Measurements from ENCODE around the gene GBA2.

DNA sequence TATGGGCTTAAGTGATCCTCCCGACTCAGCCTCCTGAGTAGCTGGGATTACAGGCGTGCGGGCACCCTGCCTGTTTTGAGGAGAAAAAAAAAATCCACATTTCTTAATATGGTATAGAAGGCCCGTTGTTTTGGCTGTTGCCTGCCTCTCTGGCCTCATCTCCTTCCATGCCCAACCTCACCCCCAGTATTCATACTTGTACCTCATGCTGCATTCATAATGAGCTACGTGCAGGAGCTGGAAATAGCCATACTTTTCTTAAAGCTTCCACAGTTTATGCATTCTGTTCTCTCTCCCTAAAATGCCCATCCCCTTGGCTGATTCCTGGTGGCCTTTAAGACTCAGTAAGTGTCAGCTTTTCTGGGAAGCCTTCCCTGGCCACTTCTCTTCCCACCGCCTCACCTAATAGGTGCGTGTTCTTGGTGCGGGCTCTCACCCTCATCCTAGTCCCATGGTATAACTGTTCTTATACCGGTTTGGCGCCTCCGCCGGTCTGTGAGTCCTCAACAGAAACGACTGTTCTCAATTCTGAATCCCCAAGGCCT, 57.2 kb downstream of the GBA2 start:
- TF ChIP-seq, protein P1, sequence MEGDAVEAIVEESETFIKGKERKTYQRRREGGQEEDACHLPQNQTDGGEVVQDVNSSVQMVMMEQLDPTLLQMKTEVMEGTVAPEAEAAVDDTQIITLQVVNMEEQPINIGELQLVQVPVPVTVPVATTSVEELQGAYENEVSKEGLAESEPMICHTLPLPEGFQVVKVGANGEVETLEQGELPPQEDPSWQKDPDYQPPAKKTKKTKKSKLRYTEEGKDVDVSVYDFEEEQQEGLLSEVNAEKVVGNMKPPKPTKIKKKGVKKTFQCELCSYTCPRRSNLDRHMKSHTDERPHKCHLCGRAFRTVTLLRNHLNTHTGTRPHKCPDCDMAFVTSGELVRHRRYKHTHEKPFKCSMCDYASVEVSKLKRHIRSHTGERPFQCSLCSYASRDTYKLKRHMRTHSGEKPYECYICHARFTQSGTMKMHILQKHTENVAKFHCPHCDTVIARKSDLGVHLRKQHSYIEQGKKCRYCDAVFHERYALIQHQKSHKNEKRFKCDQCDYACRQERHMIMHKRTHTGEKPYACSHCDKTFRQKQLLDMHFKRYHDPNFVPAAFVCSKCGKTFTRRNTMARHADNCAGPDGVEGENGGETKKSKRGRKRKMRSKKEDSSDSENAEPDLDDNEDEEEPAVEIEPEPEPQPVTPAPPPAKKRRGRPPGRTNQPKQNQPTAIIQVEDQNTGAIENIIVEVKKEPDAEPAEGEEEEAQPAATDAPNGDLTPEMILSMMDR (IDR thresholded peaks at IDR 0.05), result no peak
- TF ChIP-seq POLR2A (IDR thresholded peaks at IDR 0.05), result no peak
